Measurements from ENCODE around the gene NPTX1. TPM values are rescaled to one million over a fixed set of nuclear protein-coding genes. Genes with fewer than 3 reads are reported as not detected.

Gene NPTX1
- total RNA-seq, 4 donors from 2014 or later = 1.1 to 2.6 (median 2.3) TPM

- 70 to 74% methylated on average over 16 of the region's 16 CpGs for WGBS, 2 donors
- TF ChIP-seq CTCF (IDR thresholded peaks at IDR 0.05) = no peak
- TF ChIP-seq POLR2A (IDR thresholded peaks at IDR 0.05) = no peak
- no peak for DNase-seq (ENCODE audit: low spot score in 2 of 2)
- no peak overlapping the region for H3K4me3 ChIP-seq (ENCODE audit: low read depth, poor library complexity, severe bottlenecking)
- intact Hi-C loops (cut with DNase I; ENCODE audit: low total_unique reads) = no loop called here
Measured at GRCh38 chr17:80513201-80513600, 36.8 kb upstream of the NPTX1 start.

GRCh38 chr17:80512233-80512632 is 35.8 kb upstream of the NPTX1 start:
- DNase-seq (ENCODE audit: low spot score in 2 of 2) = no peak
- TF ChIP-seq POLR2A (IDR thresholded peaks at IDR 0.05) (no peak), CTCF (IDR thresholded peaks at IDR 0.05) (no peak)
- no peak overlapping the region for H3K4me3 ChIP-seq (ENCODE audit: low read depth, poor library complexity, severe bottlenecking)
- intact Hi-C loops (cut with DNase I; ENCODE audit: low total_unique reads) = no loop called here
- WGBS, 2 donors = 81 to 87% methylated on average over 15 of the region's 15 CpGs

- H3K4me3 ChIP-seq (ENCODE audit: low read depth, poor library complexity, severe bottlenecking) = no peak overlapping the region
- 64% methylated on average over 18 of the region's 18 CpGs for WGBS, 2 donors
- intact Hi-C loops (cut with DNase I; ENCODE audit: low total_unique reads) = no loop called here
- TF ChIP-seq POLR2A (IDR thresholded peaks at IDR 0.05) (no peak), CTCF (IDR thresholded peaks at IDR 0.05) (no peak)
- DNase-seq (ENCODE audit: low spot score in 2 of 2) = no peak
Measured at GRCh38 chr17:80511222-80512180, 35.1 kb upstream of the NPTX1 start.

GRCh38 chr17:80510772-80511171 is 34.4 kb upstream of the NPTX1 start:
- intact Hi-C loops (cut with DNase I; ENCODE audit: low total_unique reads) = no loop called here
- no peak overlapping the region for H3K4me3 ChIP-seq (ENCODE audit: low read depth, poor library complexity, severe bottlenecking)
- no peak for TF ChIP-seq CTCF (IDR thresholded peaks at IDR 0.05)
- TF ChIP-seq POLR2A (IDR thresholded peaks at IDR 0.05) = no peak
- no peak for DNase-seq (ENCODE audit: low spot score in 2 of 2)
- 83 to 84% methylated on average over 9 of the region's 9 CpGs for WGBS, 2 donors

GRCh38 chr17:80510132-80510531 is 33.7 kb upstream of the NPTX1 start:
- no peak for DNase-seq (ENCODE audit: low spot score in 2 of 2)
- 80 to 81% methylated on average over 14 of the region's 14 CpGs for WGBS, 2 donors
- intact Hi-C loops (cut with DNase I; ENCODE audit: low total_unique reads) = no loop called here
- no peak for TF ChIP-seq CTCF (IDR thresholded peaks at IDR 0.05)
- no peak for TF ChIP-seq POLR2A (IDR thresholded peaks at IDR 0.05)
- no peak overlapping the region for H3K4me3 ChIP-seq (ENCODE audit: low read depth, poor library complexity, severe bottlenecking)

Measured in lower leg skin (tissue), 4 donors.